Uterus (tissue), 4 donors: ENCODE data around the gene CCDC102B. TPM values are rescaled to one million over a fixed set of nuclear protein-coding genes. Genes with fewer than 3 reads are reported as not detected.
"Not testable (repeated sequence)": the region's sequence is repeated elsewhere in the genome, so short reads cannot be mapped to it uniquely, and the experiment has no call there.

Source experiments
- DNase-seq, 2 donors: peaks; one replicate each; pipeline ENCODE4 v3.0.0-alpha.2; 2019 to 2020
- H3K27ac ChIP-seq, 2 donors: fragments of 200-600 bp; sonication (generic); 1 replicate in 1 of 2; 2 replicates in 1 of 2; pipeline ENCODE4 v1.5.1; 2016 to 2018
- H3K27me3 ChIP-seq, 2 donors: fragments of 200-600 bp; sonication (generic); one replicate each; pipeline ENCODE4 v1.5.1; 2018 to 2019; ENCODE audit warnings: control low read depth in 1 of 2
- H3K36me3 ChIP-seq, 2 donors: fragments of 200-600 bp; sonication (generic); one replicate each; pipeline ENCODE4 v1.5.1; 2019; ENCODE audit warnings: control low read depth in 1 of 2
- H3K4me1 ChIP-seq, 2 donors: fragments of 200-600 bp; sonication (generic); one replicate each; pipeline ENCODE4 v1.5.1; 2018 to 2019; ENCODE audit warnings: control low read depth in 1 of 2
- H3K4me3 ChIP-seq, 2 donors: fragments of 200-600 bp; sonication (generic); 1 replicate in 1 of 2; 2 replicates in 1 of 2; pipeline ENCODE4 v1.5.1; 2018 to 2019; ENCODE audit warnings: mild to moderate bottlenecking in 1 of 2
- H3K9me3 ChIP-seq, 2 donors: fragments of 200-600 bp; sonication (generic); one replicate each; pipeline ENCODE4 v1.5.1; 2019; ENCODE audit warnings: control low read depth in 1 of 2
- POLR2A ChIP-seq, 2 donors: fragments of 450-650 bp; IDR thresholded peaks; one replicate each; pipeline ENCODE4 v1.6.1; 2016; ENCODE audit warnings: antibody characterized with exemption in 2 of 2, mild to moderate bottlenecking in 1 of 2, moderate library complexity in 1 of 2
- intact Hi-C: fragments of 100-400 bp; cut with DNase I; formaldehyde crosslinking; loops from one replicate; pipeline ENCODE4 v1.15.1; 2023; ENCODE audit warnings: low total_unique reads
- total RNA-seq, 4 donors: library from RNA; depleted of rRNA in 3 of 4; stranded (reverse); fragments of >200 nt in 3 of 4; gene quantifications; one replicate each; pipeline versions ENCODE4 v1.1.0 to v1.2.4, GENCODE V29; 2014 to 2023
- TF ChIP-seq, protein P1 (sequence below), 4 experiments: fragments of 200-600 bp in 2 of 4; fragments of 450-650 bp in 2 of 4; sonication (generic) in 2 of 4; IDR thresholded peaks; one replicate each; pipeline ENCODE4 v1.5.1; 2016 to 2019; ENCODE audit warnings: antibody characterized with exemption in 4 of 4, mild to moderate bottlenecking in 2 of 4, moderate library complexity in 1 of 4
- donor health status: DM: yes; HTN: yes; CAD: no.

CCDC102B gene
- total RNA-seq, 4 donors from 2014 or later = 0.77 to 39.7 (median 3.2) TPM; not detected in 1

DNA sequence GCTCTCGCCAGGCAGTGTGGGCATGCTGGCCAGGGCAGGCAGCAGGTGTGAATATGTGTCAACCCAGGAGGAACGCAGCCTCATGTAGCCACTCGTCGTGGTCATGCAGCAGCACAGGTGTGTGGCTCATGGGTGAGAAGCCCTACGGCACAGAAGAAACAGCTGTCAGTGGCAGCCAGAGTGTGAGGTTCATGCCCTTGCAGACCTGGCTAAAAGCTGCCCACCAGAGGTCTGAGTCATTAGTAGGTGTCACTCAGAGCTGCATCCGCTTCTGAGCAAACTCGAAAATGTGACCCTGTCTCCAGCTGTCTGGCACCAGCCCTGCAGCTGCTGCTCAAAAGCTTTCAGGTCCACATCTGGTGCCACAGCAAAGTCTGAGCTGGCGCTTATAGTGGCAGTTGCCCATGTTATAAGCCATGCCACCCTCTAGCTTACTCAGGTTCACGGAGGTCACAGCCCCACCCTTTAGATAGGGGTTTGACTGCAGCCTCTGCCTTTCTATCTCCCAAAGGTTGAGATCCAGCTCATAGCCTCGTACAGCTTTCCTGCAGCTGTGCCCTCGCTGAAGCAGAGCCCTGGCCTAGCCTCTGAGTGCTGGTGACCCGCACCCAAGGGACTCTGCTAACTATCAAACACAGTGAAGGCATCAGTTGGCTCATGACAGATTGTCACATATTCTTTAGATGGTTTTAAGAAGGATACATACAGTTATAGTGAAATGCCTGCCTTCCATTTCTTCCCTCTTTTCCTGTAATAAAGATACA lies 195.0 kb downstream of the CCDC102B start:
- DNase-seq = no peak
- Histone ChIP-seq H3K27me3 (no peaks in the 10 kb centered on the region), H3K36me3 (no peaks in the 10 kb centered on the region), H3K27ac (no peak overlapping the region), H3K4me3 (no peak overlapping the region), H3K9me3 (no peaks in the 10 kb centered on the region), H3K4me1 (no peaks in the 10 kb centered on the region)
- intact Hi-C loops = no loop called here
- no peak for TF ChIP-seq POLR2A (IDR thresholded peaks at IDR 0.05)
- TF ChIP-seq, protein P1, sequence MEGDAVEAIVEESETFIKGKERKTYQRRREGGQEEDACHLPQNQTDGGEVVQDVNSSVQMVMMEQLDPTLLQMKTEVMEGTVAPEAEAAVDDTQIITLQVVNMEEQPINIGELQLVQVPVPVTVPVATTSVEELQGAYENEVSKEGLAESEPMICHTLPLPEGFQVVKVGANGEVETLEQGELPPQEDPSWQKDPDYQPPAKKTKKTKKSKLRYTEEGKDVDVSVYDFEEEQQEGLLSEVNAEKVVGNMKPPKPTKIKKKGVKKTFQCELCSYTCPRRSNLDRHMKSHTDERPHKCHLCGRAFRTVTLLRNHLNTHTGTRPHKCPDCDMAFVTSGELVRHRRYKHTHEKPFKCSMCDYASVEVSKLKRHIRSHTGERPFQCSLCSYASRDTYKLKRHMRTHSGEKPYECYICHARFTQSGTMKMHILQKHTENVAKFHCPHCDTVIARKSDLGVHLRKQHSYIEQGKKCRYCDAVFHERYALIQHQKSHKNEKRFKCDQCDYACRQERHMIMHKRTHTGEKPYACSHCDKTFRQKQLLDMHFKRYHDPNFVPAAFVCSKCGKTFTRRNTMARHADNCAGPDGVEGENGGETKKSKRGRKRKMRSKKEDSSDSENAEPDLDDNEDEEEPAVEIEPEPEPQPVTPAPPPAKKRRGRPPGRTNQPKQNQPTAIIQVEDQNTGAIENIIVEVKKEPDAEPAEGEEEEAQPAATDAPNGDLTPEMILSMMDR (IDR thresholded peaks at IDR 0.05) = no peak

DNA sequence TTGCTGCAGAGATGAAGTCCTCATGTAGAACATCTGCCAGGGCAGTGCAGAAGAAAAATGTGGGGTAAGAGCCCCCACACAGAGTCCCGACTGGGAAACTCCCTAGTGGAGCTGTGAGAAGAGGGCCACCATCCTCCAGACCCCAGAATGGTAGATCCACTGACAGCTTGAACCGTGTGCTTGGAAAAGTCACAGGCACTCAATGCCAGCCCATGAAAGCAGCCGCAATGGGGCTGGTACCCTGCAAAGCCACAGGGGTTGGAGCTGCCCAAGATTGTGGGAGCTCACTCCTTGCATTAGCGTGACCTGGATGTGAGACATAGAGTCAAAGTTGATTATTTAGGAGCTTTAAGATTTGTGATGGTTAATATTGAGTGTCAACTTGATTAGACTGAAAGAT lies 197.8 kb downstream of the CCDC102B start:
- TF ChIP-seq POLR2A (IDR thresholded peaks at IDR 0.05) = no peak
- TF ChIP-seq, protein P1 (IDR thresholded peaks at IDR 0.05) = no peak
- no peak for DNase-seq
- Histone ChIP-seq H3K36me3 (no peaks in the 10 kb centered on the region), H3K4me1 (no peaks in the 10 kb centered on the region), H3K4me3 (no peak overlapping the region), H3K9me3 (no peaks in the 10 kb centered on the region), H3K27ac (no peak overlapping the region), H3K27me3 (no peaks in the 10 kb centered on the region)
- intact Hi-C loops = no loop called here

DNA sequence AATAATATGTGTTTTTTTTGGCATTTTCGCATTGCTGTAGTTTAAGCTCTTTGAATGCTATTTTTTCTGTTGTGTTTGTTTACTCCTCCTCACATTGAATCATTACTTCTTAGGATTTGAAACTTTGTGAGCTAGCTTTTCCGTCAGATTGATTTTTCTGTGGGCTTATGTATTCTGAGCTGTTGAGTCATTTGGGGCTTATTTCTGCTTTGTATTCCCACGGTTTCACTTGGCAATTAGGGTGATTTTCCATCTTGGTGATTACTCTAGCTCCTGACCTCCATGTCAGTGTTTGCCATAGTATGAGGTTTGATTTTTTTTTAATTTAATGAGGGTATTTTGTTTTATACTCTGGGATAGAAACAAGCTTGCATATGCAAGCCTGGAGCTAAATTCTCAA lies 200.0 kb downstream of the CCDC102B start:
- intact Hi-C loops = no loop called here
- H3K9me3 ChIP-seq = no peaks in the 10 kb centered on the region
- TF ChIP-seq, protein P1 (IDR thresholded peaks at IDR 0.05) = no peak
- no peak for TF ChIP-seq POLR2A (IDR thresholded peaks at IDR 0.05)
- H3K4me1 ChIP-seq = no peaks in the 10 kb centered on the region
- H3K4me3 ChIP-seq = no peak overlapping the region
- no peak for DNase-seq
- H3K27me3 ChIP-seq = no peaks in the 10 kb centered on the region
- H3K27ac ChIP-seq = no peak overlapping the region
- no peaks in the 10 kb centered on the region for H3K36me3 ChIP-seq

DNA sequence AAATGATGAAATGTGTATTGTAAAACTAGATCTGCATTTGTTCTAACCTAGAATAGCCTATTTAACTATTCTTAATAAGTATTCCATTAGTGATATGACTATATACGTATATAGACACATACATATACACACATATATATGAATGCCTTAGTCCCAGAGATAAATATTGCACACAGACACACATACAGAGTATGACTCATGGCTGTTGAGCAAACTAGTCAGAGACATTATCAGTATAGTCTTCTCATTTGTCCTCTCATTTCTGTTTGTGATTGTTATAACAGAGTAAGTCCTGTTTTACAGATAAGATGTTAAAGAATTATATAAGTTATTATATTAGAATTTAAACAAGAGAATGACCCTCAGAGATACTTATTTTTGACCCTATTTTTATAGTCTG lies 202.5 kb downstream of the CCDC102B start:
- DNase-seq = no peak
- no peaks in the 10 kb centered on the region for H3K36me3 ChIP-seq
- no peaks in the 10 kb centered on the region for H3K27me3 ChIP-seq
- TF ChIP-seq, protein P1 (IDR thresholded peaks at IDR 0.05) = no peak
- no peak for TF ChIP-seq POLR2A (IDR thresholded peaks at IDR 0.05)
- no peak overlapping the region for H3K4me3 ChIP-seq
- intact Hi-C loops = no loop called here
- no peak overlapping the region for H3K27ac ChIP-seq
- no peaks in the 10 kb centered on the region for H3K9me3 ChIP-seq
- H3K4me1 ChIP-seq = no peaks in the 10 kb centered on the region

DNA sequence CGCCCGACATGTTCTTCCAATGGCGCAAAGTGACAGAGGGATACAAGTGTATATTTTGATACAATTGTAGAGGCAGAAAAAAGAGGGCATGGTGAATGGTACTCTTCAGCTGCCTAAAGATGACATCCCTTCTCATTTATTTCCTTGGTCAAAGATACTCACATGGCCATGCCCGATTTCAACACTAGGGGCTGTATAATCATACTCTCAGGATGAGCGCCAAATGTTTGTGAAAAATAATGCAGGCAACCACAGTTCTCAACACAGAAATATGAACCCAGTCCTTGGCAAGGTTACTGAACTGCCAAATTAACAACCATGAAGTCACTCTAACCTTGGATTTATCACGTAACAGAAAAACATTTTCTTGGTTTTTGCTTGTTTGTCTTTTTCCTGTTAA lies 204.4 kb downstream of the CCDC102B start:
- Histone ChIP-seq H3K4me1 (no peaks in the 10 kb centered on the region), H3K4me3 (no peak overlapping the region), H3K27ac (no peak overlapping the region), H3K27me3 (no peaks in the 10 kb centered on the region), H3K9me3 (no peaks in the 10 kb centered on the region), H3K36me3 (no peaks in the 10 kb centered on the region)
- intact Hi-C loops = no loop called here
- no peak for DNase-seq
- TF ChIP-seq, protein P1 (IDR thresholded peaks at IDR 0.05) = no peak
- no peak for TF ChIP-seq POLR2A (IDR thresholded peaks at IDR 0.05)

DNA sequence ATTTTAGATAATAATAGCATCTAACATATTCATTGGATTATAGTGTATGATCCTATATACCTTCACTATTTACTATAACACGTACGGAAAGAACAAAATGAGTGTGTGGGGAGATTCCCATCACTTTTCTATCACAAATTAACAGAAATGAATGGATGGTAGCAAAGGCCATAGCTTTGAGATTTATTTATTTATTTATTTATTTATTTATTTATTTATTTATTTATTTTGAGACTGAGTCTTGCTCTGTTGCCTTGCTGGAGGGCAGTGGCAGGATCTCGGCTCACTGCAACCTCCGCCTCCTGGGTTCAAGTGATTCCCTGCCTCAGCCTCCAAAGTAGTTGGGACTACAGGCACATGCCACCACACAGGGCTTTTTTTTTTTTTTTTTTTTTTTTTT lies 208.3 kb downstream of the CCDC102B start:
- H3K36me3 ChIP-seq, DNase-seq, H3K9me3 ChIP-seq, H3K27me3 ChIP-seq, H3K27ac ChIP-seq, H3K4me3 ChIP-seq, H3K4me1 ChIP-seq, intact Hi-C loops: not testable (repeated sequence)
